HEK293 (cell line): ENCODE measurements around the gene CHKA.

Experiments used
- CTCF ChIP-seq: fragments of 450-650 bp; formaldehyde crosslinking; IDR thresholded peaks from 2 replicates; pipeline ENCODE4 v1.5.1; 2016; ENCODE audit warnings: missing biosample characterization, missing genetic modification characterization
- PRDM6 ChIP-seq: fragments of 450-650 bp; formaldehyde crosslinking; IDR thresholded peaks from 2 replicates; pipeline ENCODE4 v1.5.1; 2017; ENCODE audit warnings: missing biosample characterization, missing genetic modification characterization
- SP2 ChIP-seq: fragments of 450-650 bp; formaldehyde crosslinking; IDR thresholded peaks from 2 replicates; pipeline ENCODE4 v1.5.1; 2016; ENCODE audit warnings: missing biosample characterization, missing genetic modification characterization
- TCF7L2 ChIP-seq: IDR thresholded peaks from 2 replicates; pipeline ENCODE4 v1.6.1; 2011; ENCODE audit warnings: low read depth, mild to moderate bottlenecking, inconsistent platforms, low read length, moderate library complexity, borderline replicate concordance
- ZBTB7A ChIP-seq: fragments of 450-650 bp; formaldehyde crosslinking; IDR thresholded peaks from 2 replicates; pipeline ENCODE4 v1.5.1; 2016; ENCODE audit warnings: low read depth, missing biosample characterization, missing genetic modification characterization
- ZNF146 ChIP-seq: fragments of 450-650 bp; formaldehyde crosslinking; IDR thresholded peaks from 2 replicates; pipeline ENCODE4 v1.5.1; 2016; ENCODE audit warnings: missing biosample characterization, missing genetic modification characterization
- ZNF19 ChIP-seq: fragments of 450-650 bp; formaldehyde crosslinking; IDR thresholded peaks from 2 replicates; pipeline ENCODE4; 2016; ENCODE audit warnings: missing biosample characterization, missing genetic modification characterization, low read depth
- ZNF24 ChIP-seq: fragments of 450-650 bp; formaldehyde crosslinking; IDR thresholded peaks from 2 replicates; pipeline ENCODE4 v1.5.1; 2016; ENCODE audit warnings: missing biosample characterization, missing genetic modification characterization
- ZNF292 ChIP-seq: fragments of 450-650 bp; formaldehyde crosslinking; IDR thresholded peaks from 2 replicates; pipeline ENCODE4 v1.5.1; 2016; ENCODE audit warnings: low read depth, missing biosample characterization, missing genetic modification characterization, borderline replicate concordance
- ZNF48 ChIP-seq: fragments of 450-650 bp; formaldehyde crosslinking; IDR thresholded peaks from 2 replicates; pipeline ENCODE4 v1.5.1; 2016; ENCODE audit warnings: missing biosample characterization, missing genetic modification characterization
- ZNF777 ChIP-seq: fragments of 450-650 bp; formaldehyde crosslinking; IDR thresholded peaks from 2 replicates; pipeline ENCODE4 v1.5.1; 2017; ENCODE audit warnings: missing biosample characterization, missing genetic modification characterization, borderline replicate concordance
- TF ChIP-seq, protein P1 (sequence below): fragments of 450-650 bp; formaldehyde crosslinking; optimal IDR thresholded peaks from 2 replicates; pipeline ENCODE3; 2016; ENCODE audit warnings: missing biosample characterization, mild to moderate bottlenecking, missing genetic modification characterization
- TF ChIP-seq, protein P2 (sequence below): fragments of 450-650 bp; formaldehyde crosslinking; IDR thresholded peaks from 2 replicates; pipeline ENCODE4; 2016; ENCODE audit warnings: missing biosample characterization, missing genetic modification characterization

DNA sequence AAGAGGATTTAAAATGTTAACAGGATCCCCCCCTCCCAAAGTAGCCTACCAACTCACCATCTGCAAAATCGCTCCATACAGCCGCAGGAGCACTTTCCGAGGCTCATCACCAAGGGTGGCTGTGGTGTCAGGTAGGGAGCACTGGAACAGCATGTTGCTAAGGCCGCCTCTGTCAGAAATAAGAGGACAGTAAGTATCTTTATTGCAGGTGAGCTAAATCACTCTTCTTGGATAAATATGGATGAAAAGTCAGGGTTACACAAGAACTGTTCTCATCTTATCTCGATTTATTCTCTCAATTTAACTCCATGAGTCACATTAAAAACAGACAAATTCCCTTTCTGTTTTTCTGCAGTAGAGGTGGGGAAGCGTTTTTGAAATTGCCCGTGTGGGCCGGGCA is 24.2 kb downstream of the CHKA start:
- no peak for TF ChIP-seq ZNF292 (tag by site-specific recombination)
- no peak for TF ChIP-seq PRDM6 (tag by site-specific recombination)
- no peak for TF ChIP-seq ZNF146
- TF ChIP-seq TCF7L2 = no peak
- TF ChIP-seq, protein P1, sequence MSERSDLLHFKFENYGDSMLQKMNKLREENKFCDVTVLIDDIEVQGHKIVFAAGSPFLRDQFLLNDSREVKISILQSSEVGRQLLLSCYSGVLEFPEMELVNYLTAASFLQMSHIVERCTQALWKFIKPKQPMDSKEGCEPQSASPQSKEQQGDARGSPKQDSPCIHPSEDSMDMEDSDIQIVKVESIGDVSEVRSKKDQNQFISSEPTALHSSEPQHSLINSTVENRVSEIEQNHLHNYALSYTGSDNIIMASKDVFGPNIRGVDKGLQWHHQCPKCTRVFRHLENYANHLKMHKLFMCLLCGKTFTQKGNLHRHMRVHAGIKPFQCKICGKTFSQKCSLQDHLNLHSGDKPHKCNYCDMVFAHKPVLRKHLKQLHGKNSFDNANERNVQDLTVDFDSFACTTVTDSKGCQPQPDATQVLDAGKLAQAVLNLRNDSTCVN (tag by site-specific recombination) = no peak
- TF ChIP-seq ZNF777 = no peak
- TF ChIP-seq, protein P2, sequence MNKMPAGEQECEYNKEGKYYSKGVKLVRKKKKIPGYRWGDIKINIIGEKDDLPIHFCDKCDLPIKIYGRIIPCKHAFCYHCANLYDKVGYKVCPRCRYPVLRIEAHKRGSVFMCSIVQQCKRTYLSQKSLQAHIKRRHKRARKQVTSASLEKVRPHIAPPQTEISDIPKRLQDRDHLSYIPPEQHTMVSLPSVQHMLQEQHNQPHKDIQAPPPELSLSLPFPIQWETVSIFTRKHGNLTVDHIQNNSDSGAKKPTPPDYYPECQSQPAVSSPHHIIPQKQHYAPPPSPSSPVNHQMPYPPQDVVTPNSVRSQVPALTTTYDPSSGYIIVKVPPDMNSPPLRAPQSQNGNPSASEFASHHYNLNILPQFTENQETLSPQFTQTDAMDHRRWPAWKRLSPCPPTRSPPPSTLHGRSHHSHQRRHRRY (tag by site-specific recombination) = no peak
- TF ChIP-seq SP2 (tag by site-specific recombination) = no peak
- no peak for TF ChIP-seq CTCF
- no peak for TF ChIP-seq ZNF48
- no peak for TF ChIP-seq ZNF19 (tag by site-specific recombination)
- no peak for TF ChIP-seq ZBTB7A
- TF ChIP-seq ZNF24 (tag by site-specific recombination) = no peak
